Activated CD8-positive, alpha-beta memory T cell treated with anti-CD3 and anti-CD28 coated beads, Interleukin-2, amount 10 ng/mL, durations not matched to agents 7 days and 5 days (primary cell): Measurements from ENCODE around the gene CTNNBL1. TPM values are rescaled to one million over a fixed set of nuclear protein-coding genes. Genes with fewer than 3 reads are reported as not detected.
A peak's percentile ranks its signal among the peaks of the same experiment; 100 is the strongest.
"Not testable (repeated sequence)": the region's sequence is repeated elsewhere in the genome, so short reads cannot be mapped to it uniquely, and the experiment has no call there.

Experiments
- ATAC-seq: fragments of 150-1000 bp; cut with Tn5 transposase; one replicate; pipeline ENCODE4 v1.10.0; 2021; ENCODE audit warnings: moderate library complexity
- CTCF ChIA-PET: fragments of 350-600 bp; sonication (Branson Sonifier 250); formaldehyde crosslinking; loops from one replicate; lab custom pipeline; 2021; ENCODE audit warnings: antibody characterized with exemption; lab: Charles Lee
- DNase-seq: peaks from one replicate; pipeline ENCODE4 v3.0.0-alpha.2; 2020
- H3K27ac Mint-ChIP-seq: one replicate; pipeline ENCODE4 v1.8.0; 2021; ENCODE audit warnings: mild to moderate bottlenecking, mixed read lengths
- H3K27me3 Mint-ChIP-seq: one replicate; pipeline ENCODE4 v1.8.0; 2021; ENCODE audit warnings: mixed read lengths
- H3K36me3 Mint-ChIP-seq: one replicate; pipeline ENCODE4 v1.8.0; 2021; ENCODE audit warnings: mild to moderate bottlenecking, mixed read lengths
- H3K4me1 Mint-ChIP-seq: one replicate; pipeline ENCODE4 v1.8.0; 2021; ENCODE audit warnings: mixed read lengths
- H3K4me3 Mint-ChIP-seq: one replicate; pipeline ENCODE4 v1.8.0; 2021; ENCODE audit warnings: mild to moderate bottlenecking, moderate library complexity, mixed read lengths
- H3K9me3 Mint-ChIP-seq: one replicate; pipeline ENCODE4 v1.8.0; 2022; ENCODE audit warnings: low read depth, mixed read lengths
- total RNA-seq, 2 experiments: library from RNA; stranded (reverse); gene quantifications; one replicate each; pipeline ENCODE4 v1.2.3, GENCODE V29; 2021

Gene CTNNBL1
- total RNA-seq, result 10 to 100 TPM; 79.8 to 90.2 TPM

GRCh38 chr20:37693635-37694626 is at the start of gene CTNNBL1:
CTNNBL1 (plus strand) TSS chr20:37694030; CDS start chr20:37694123, 93 bp downstream.
- H3K4me3 Mint-ChIP-seq, result peak within 1 kb of the TSS; percentile 100
- CTCF ChIA-PET, result no interaction called here

GRCh38 chr20:37644605-37645004 is 49.2 kb upstream of the CTNNBL1 start:
- Mint-ChIP-seq H3K36me3 (no peaks in the 10 kb centered on the region), H3K4me1 (peaks cover 9% of the 10 kb centered on the region), H3K9me3 (no peaks in the 10 kb centered on the region), H3K27me3 (peaks cover 57% of the 10 kb centered on the region), H3K4me3 (no peak overlapping the region), H3K27ac (no peak overlapping the region)
- CTCF ChIA-PET, result no interaction called here
- DNase-seq, result no peak
- no peak for ATAC-seq

More at GRCh38 chr20:37693635-37694626, at the start of gene CTNNBL1:
- H3K9me3 Mint-ChIP-seq, result no peaks in the 10 kb centered on the region
- peaks cover 14% of the 10 kb centered on the region for H3K27me3 Mint-ChIP-seq
- peak within 1 kb of the TSS; percentile 97 for H3K27ac Mint-ChIP-seq
- DNase-seq (peak; percentile 98), ATAC-seq (peak; percentile 96)
- peaks cover 28% of the 10 kb centered on the region for H3K4me1 Mint-ChIP-seq
- peaks cover 12% of the 10 kb centered on the region for H3K36me3 Mint-ChIP-seq

GRCh38 chr20:37647946-37648345 is 45.9 kb upstream of the CTNNBL1 start:
- DNase-seq (no peak), ATAC-seq (no peak)
- Mint-ChIP-seq H3K4me1 (peaks cover 9% of the 10 kb centered on the region), H3K27ac (no peak overlapping the region), H3K36me3 (no peaks in the 10 kb centered on the region), H3K9me3 (no peaks in the 10 kb centered on the region), H3K27me3 (peaks cover 40% of the 10 kb centered on the region), H3K4me3 (no peak overlapping the region)
- CTCF ChIA-PET, result no interaction called here

DNA sequence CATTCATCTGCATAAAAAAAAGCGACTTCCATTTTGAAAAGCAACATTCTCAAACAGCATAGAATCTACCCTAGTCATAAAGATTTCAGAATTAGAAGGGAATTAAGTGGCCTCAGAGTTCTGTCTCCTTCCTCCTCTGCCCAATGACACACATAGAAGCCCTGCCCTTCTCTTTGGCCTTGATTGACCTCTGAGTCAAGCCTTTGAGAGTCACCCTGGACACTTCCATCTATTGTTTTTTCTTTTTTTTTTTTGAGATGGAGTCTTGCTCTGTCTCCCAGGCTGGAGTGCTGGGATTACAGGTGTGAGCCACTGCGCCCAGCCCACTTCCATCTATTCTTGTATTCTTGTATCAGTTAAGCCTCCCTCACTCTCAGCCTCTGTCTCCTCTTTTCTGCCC is 44.8 kb upstream of the CTNNBL1 start:
- ATAC-seq (no peak), DNase-seq (no peak)
- CTCF ChIA-PET, result no interaction called here
- peaks cover 42% of the 10 kb centered on the region for H3K27me3 Mint-ChIP-seq
- no peak overlapping the region for H3K27ac Mint-ChIP-seq
- no peaks in the 10 kb centered on the region for H3K9me3 Mint-ChIP-seq
- H3K4me1 Mint-ChIP-seq, result peaks cover under 1% of the 10 kb centered on the region
- no peak overlapping the region for H3K4me3 Mint-ChIP-seq
- H3K36me3 Mint-ChIP-seq, result no peaks in the 10 kb centered on the region

DNA sequence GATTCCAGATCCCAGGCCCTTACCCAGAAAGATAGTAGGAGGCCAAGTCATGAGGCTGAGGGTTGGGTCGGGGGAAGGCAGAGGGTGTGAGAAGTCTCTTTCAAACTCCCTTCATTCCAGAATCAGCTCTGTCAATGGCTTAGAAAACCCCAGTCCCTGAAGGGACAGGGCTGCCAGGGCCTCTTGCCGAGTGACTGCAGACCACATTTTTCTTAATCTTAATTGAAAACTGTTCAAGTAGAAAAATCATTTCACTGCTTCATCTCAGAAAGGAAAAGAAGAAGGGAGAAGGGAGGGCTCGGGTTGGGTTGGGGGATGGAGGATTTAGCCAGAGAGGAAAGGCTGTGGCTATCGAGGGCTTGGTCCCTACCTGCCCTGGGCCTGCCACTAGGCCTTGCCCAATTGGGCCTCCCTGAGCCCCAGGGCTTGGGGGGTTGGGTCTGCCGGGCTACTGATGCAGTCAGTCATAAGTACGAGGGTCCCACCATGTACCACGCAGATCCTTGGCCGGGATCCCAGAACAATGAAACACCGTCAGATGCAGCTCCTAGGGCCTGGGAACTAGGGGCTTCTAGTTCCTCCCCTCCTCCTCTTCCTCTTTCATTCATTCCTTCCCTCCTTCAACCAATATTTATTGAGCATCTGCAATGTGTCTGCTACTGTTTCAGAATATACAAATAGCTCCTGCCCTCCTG is 44.0 kb upstream of the CTNNBL1 start:
- Mint-ChIP-seq H3K27ac (no peak overlapping the region), H3K36me3 (no peaks in the 10 kb centered on the region), H3K27me3 (peaks cover 42% of the 10 kb centered on the region), H3K9me3 (no peaks in the 10 kb centered on the region), H3K4me1 (no peaks in the 10 kb centered on the region), H3K4me3 (no peak overlapping the region)
- ATAC-seq (no peak), DNase-seq (no peak)
- CTCF ChIA-PET, result no interaction called here

GRCh38 chr20:37650661-37651060 is 43.2 kb upstream of the CTNNBL1 start:
- Mint-ChIP-seq H3K4me1 (no peaks in the 10 kb centered on the region), H3K36me3 (no peaks in the 10 kb centered on the region), H3K27me3 (peaks cover 43% of the 10 kb centered on the region), H3K4me3 (no peak overlapping the region), H3K9me3 (no peaks in the 10 kb centered on the region), H3K27ac (no peak overlapping the region)
- ATAC-seq (no peak), DNase-seq (no peak)
- CTCF ChIA-PET, result no interaction called here

- H3K36me3 Mint-ChIP-seq, result no peaks in the 10 kb centered on the region
- DNase-seq (peak; percentile 46), ATAC-seq (peak; percentile 76)
- H3K27ac Mint-ChIP-seq, result no peak overlapping the region
- CTCF ChIA-PET, result interaction anchor here (0.9 kb wide), 1 partner anchor 341 kb away, joined by 3 read pairs; no protein-coding TSS in a partner anchor
- no peak overlapping the region for H3K4me3 Mint-ChIP-seq
- H3K9me3 Mint-ChIP-seq, result no peaks in the 10 kb centered on the region
- H3K4me1 Mint-ChIP-seq, result no peaks in the 10 kb centered on the region
- peaks cover 43% of the 10 kb centered on the region for H3K27me3 Mint-ChIP-seq
These were observed 41.9 kb upstream of the CTNNBL1 start for GRCh38 chr20:37651932-37652331.

- no peaks in the 10 kb centered on the region for H3K4me1 Mint-ChIP-seq
- peaks cover 37% of the 10 kb centered on the region for H3K27me3 Mint-ChIP-seq
- ATAC-seq (no peak), DNase-seq (no peak)
- no peak overlapping the region for H3K27ac Mint-ChIP-seq
- no peaks in the 10 kb centered on the region for H3K36me3 Mint-ChIP-seq
- no peak overlapping the region for H3K4me3 Mint-ChIP-seq
- CTCF ChIA-PET, result no interaction called here
- no peaks in the 10 kb centered on the region for H3K9me3 Mint-ChIP-seq
These were observed 36.9 kb upstream of the CTNNBL1 start for GRCh38 chr20:37656945-37657344.

- DNase-seq, result no peak
- no peak for ATAC-seq
- Mint-ChIP-seq H3K27me3 (peaks cover 29% of the 10 kb centered on the region), H3K27ac (no peak overlapping the region), H3K4me3 (no peak overlapping the region), H3K9me3 (no peaks in the 10 kb centered on the region), H3K36me3 (no peaks in the 10 kb centered on the region), H3K4me1 (no peaks in the 10 kb centered on the region)
- CTCF ChIA-PET, result interaction anchor here (1.1 kb wide), 1 partner anchor 563 kb away, joined by 3 read pairs; no protein-coding TSS in a partner anchor
These were observed 35.7 kb upstream of the CTNNBL1 start for GRCh38 chr20:37657924-37658804.

- H3K27me3 Mint-ChIP-seq, result peaks cover 19% of the 10 kb centered on the region
- no peak overlapping the region for H3K27ac Mint-ChIP-seq
- no peak for DNase-seq
- no peaks in the 10 kb centered on the region for H3K4me1 Mint-ChIP-seq
- H3K4me3 Mint-ChIP-seq, result no peak overlapping the region
- CTCF ChIA-PET, result no interaction called here
- no peak for ATAC-seq
- H3K36me3 Mint-ChIP-seq, result peaks cover 2% of the 10 kb centered on the region
- H3K9me3 Mint-ChIP-seq, result peaks cover 2% of the 10 kb centered on the region
These were observed 32.3 kb upstream of the CTNNBL1 start for GRCh38 chr20:37661519-37661918.

GRCh38 chr20:37662308-37662707 is 31.5 kb upstream of the CTNNBL1 start:
- peaks cover 2% of the 10 kb centered on the region for H3K9me3 Mint-ChIP-seq
- H3K27ac Mint-ChIP-seq, result no peak overlapping the region
- DNase-seq, result no peak
- CTCF ChIA-PET, result no interaction called here
- H3K36me3 Mint-ChIP-seq, result peaks cover 2% of the 10 kb centered on the region
- no peaks in the 10 kb centered on the region for H3K4me1 Mint-ChIP-seq
- no peak for ATAC-seq
- no peak overlapping the region for H3K4me3 Mint-ChIP-seq
- peaks cover 22% of the 10 kb centered on the region for H3K27me3 Mint-ChIP-seq

DNA sequence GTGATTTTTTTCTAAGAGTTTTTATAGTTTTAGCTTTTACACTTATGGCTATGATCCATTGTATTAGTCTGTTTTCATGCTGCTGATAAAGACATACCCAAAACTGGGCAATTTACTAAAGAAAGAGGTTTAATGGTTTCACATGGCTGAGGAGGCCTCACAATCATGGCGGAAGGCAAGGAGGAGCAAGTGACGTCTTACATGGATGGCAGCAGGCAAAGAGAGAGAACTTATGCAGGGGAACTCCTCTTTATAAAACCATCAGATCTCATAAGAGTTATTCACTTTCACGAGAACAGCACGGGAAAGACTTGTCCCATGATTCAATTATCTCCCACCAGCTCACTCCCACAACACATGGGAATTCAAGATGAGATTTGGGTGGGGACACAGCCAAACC is 29.2 kb upstream of the CTNNBL1 start:
- DNase-seq, CTCF ChIA-PET, H3K27ac Mint-ChIP-seq, H3K4me3 Mint-ChIP-seq, H3K4me1 Mint-ChIP-seq, ATAC-seq, H3K9me3 Mint-ChIP-seq, H3K36me3 Mint-ChIP-seq: not testable (repeated sequence)
- peaks cover 18% of the 10 kb centered on the region for H3K27me3 Mint-ChIP-seq

GRCh38 chr20:37668166-37668565 is 25.7 kb upstream of the CTNNBL1 start:
- Mint-ChIP-seq H3K27ac (no peak overlapping the region), H3K4me1 (peaks cover 6% of the 10 kb centered on the region), H3K9me3 (peaks cover 2% of the 10 kb centered on the region), H3K36me3 (peaks cover 2% of the 10 kb centered on the region), H3K27me3 (peaks cover 36% of the 10 kb centered on the region), H3K4me3 (no peak overlapping the region)
- DNase-seq (no peak), ATAC-seq (no peak)
- CTCF ChIA-PET, result interaction anchor here (0.7 kb wide), 1 partner anchor 288 kb away, joined by 3 read pairs; no protein-coding TSS in a partner anchor
